Naive B cell (primary cell): ENCODE data around the gene SLC1A6. TPM values are rescaled to one million over a fixed set of nuclear protein-coding genes. Genes with fewer than 3 reads are reported as not detected.

Experiments
- ATAC-seq, 2 donors: fragments of 150-1000 bp; cut with Tn5 transposase; 2 replicates each; pipeline ENCODE4 v1.10.0; 2021; ENCODE audit warnings: low read depth in 2 of 2, mild to moderate bottlenecking in 2 of 2, moderate library complexity in 2 of 2
- DNase-seq: peaks from one replicate; pipeline ENCODE4 v3.0.0; 2022
- H3K27ac Mint-ChIP-seq, 6 donors: one replicate each; pipeline ENCODE4 v1.8.0; 2020 to 2022; ENCODE audit warnings: mild to moderate bottlenecking in 6 of 6, mixed read lengths in 6 of 6, moderate library complexity in 5 of 6, inconsistent platforms in 2 of 6
- H3K27me3 Mint-ChIP-seq, 3 donors: one replicate each; pipeline ENCODE4 v1.8.0; 2021 to 2022; ENCODE audit warnings: mixed read lengths in 3 of 3, mild to moderate bottlenecking in 1 of 3
- H3K36me3 Mint-ChIP-seq, 2 donors: one replicate each; pipeline ENCODE4 v1.8.0; 2020 to 2022; ENCODE audit warnings: mixed read lengths in 2 of 2, inconsistent platforms in 1 of 2, mild to moderate bottlenecking in 1 of 2
- H3K4me1 Mint-ChIP-seq, 3 donors: one replicate each; pipeline ENCODE4 v1.8.0; 2020 to 2022; ENCODE audit warnings: mixed read lengths in 3 of 3, inconsistent platforms in 1 of 3, mild to moderate bottlenecking in 1 of 3, moderate library complexity in 1 of 3
- H3K4me3 Mint-ChIP-seq, 8 donors: one replicate each; pipeline ENCODE4 v1.8.0; 2020 to 2022; ENCODE audit warnings: mild to moderate bottlenecking in 8 of 8, mixed read lengths in 8 of 8, moderate library complexity in 8 of 8, inconsistent platforms in 2 of 8
- H3K9me3 Mint-ChIP-seq, 7 donors: one replicate each; pipeline ENCODE4 v1.8.0; 2020 to 2022; ENCODE audit warnings: mixed read lengths in 7 of 7, mild to moderate bottlenecking in 5 of 7, inconsistent platforms in 2 of 7, moderate library complexity in 1 of 7
- polyA plus RNA-seq, 6 donors: library from polyadenylated mRNA; unstranded; fragments of 300-500 nt; fragmentation: Illumina TruSeq; gene quantifications; one replicate each; pipeline ENCODE4 v1.2.3, GENCODE V29; 2021; ENCODE audit warnings: low read depth in 6 of 6

Gene SLC1A6
- polyA plus RNA-seq, 6 donors from 2014 or later: 0.18 to 0.84 TPM; not detected in 4

GRCh38 chr19:14985133-14985532, 5.5 kb upstream of the SLC1A6 start:
- H3K27me3 Mint-ChIP-seq: peaks cover 21 to 30% (median 24%) of the 10 kb centered on the region in 3 donors
- DNase-seq: no peak
- ATAC-seq: no peak
- no peak overlapping the region for H3K4me3 Mint-ChIP-seq
- H3K36me3 Mint-ChIP-seq: no peaks in the 10 kb centered on the region
- H3K27ac Mint-ChIP-seq: peak overlapping the region in 1 of 6 donors; percentile 29
- H3K9me3 Mint-ChIP-seq: peaks cover 0 to 6% (median 0%) of the 10 kb centered on the region in 7 donors
- peaks cover 0 to 8% (median 0%) of the 10 kb centered on the region in 3 donors for H3K4me1 Mint-ChIP-seq

- DNase-seq (no peak), ATAC-seq (no peak)
- no peaks in the 10 kb centered on the region for H3K9me3 Mint-ChIP-seq
- peaks cover 33 to 54% (median 49%) of the 10 kb centered on the region in 3 donors for H3K27me3 Mint-ChIP-seq
- peaks cover 0 to 8% of the 10 kb centered on the region in 2 donors for H3K36me3 Mint-ChIP-seq
- H3K4me1 Mint-ChIP-seq: peaks cover 8 to 16% (median 8%) of the 10 kb centered on the region in 3 donors
- H3K4me3 Mint-ChIP-seq: peak overlapping the region in 4 of 8 donors; percentile 0 to 86 (median 66)
- peak overlapping the region in 1 of 6 donors; percentile 9 for H3K27ac Mint-ChIP-seq
Measured at GRCh38 chr19:14978161-14978776, 1.4 kb downstream of the SLC1A6 start.

GRCh38 chr19:14977128-14977527, 2.5 kb downstream of the SLC1A6 start:
- no peak for ATAC-seq
- no peak for DNase-seq
- Mint-ChIP-seq H3K27ac (no peak overlapping the region), H3K9me3 (no peaks in the 10 kb centered on the region), H3K36me3 (peaks cover 0 to 8% of the 10 kb centered on the region in 2 donors), H3K4me1 (peaks cover 8 to 16% (median 8%) of the 10 kb centered on the region in 3 donors), H3K27me3 (peaks cover 33 to 60% (median 54%) of the 10 kb centered on the region in 3 donors), H3K4me3 (no peak overlapping the region)

- H3K4me1 Mint-ChIP-seq: peaks cover 8 to 9% (median 8%) of the 10 kb centered on the region in 3 donors
- no peak overlapping the region for H3K4me3 Mint-ChIP-seq
- no peak for ATAC-seq
- peaks cover 0 to 8% of the 10 kb centered on the region in 2 donors for H3K36me3 Mint-ChIP-seq
- no peak overlapping the region for H3K27ac Mint-ChIP-seq
- no peak for DNase-seq
- H3K9me3 Mint-ChIP-seq: peaks cover 0 to 5% (median 1%) of the 10 kb centered on the region in 7 donors
- H3K27me3 Mint-ChIP-seq: peaks cover 31 to 57% (median 57%) of the 10 kb centered on the region in 3 donors
Measured at GRCh38 chr19:14974488-14974887, 5.2 kb downstream of the SLC1A6 start.

DNA sequence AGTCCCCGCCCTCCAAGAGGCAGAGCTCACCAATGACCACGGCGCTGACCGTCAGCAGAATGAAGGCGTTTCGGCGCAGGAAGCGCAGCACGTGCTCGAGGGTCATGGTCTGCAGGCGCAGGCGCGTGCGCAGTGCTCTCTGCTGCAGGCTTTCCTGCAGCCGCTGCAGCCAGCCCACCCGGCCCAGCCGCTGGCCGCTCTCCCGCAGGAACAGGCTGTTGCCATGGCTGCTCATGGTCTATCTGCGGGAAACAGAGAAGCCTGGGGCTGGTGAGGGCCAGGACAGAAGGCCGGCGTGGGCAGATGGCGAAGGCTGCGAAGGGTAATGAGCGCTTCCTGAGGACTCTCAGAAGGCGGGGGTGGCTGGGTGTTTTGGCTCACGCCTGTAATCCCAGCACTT, 7.0 kb downstream of the SLC1A6 start:
- Mint-ChIP-seq H3K9me3 (peaks cover 0 to 7% (median 4%) of the 10 kb centered on the region in 7 donors), H3K27ac (no peak overlapping the region), H3K27me3 (peaks cover 15 to 56% (median 48%) of the 10 kb centered on the region in 3 donors), H3K4me1 (peaks cover 0 to 2% (median 0%) of the 10 kb centered on the region in 3 donors), H3K4me3 (no peak overlapping the region), H3K36me3 (no peaks in the 10 kb centered on the region)
- ATAC-seq (no peak), DNase-seq (no peak)

- ATAC-seq (no peak), DNase-seq (no peak)
- peak overlapping the region in 1 of 6 donors; percentile 38 for H3K27ac Mint-ChIP-seq
- H3K4me1 Mint-ChIP-seq: peaks cover 0 to 2% (median 0%) of the 10 kb centered on the region in 3 donors
- H3K4me3 Mint-ChIP-seq: no peak overlapping the region
- peaks cover 11 to 49% (median 40%) of the 10 kb centered on the region in 3 donors for H3K27me3 Mint-ChIP-seq
- no peaks in the 10 kb centered on the region for H3K36me3 Mint-ChIP-seq
- H3K9me3 Mint-ChIP-seq: peaks cover 0 to 7% (median 4%) of the 10 kb centered on the region in 7 donors
Measured at GRCh38 chr19:14971474-14971873, 8.2 kb downstream of the SLC1A6 start.

DNA sequence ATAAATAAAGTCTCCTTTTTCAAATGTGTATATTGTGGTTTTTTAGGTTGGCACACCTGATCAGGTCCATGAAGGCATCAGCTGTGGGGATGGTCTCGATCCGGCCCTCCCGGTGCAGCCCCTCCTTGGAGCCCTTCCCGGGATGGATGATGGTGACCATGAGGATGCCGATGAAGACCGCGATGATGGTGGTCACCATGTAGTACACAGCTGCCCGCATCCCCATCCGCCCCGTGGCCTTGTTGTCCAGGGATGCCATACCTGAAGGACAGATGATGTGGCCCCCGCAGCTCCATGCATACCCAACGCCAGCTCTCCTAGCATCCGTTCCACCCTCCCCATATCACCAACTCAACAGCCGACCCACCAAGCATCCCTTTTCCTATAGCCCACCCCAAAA, 11.4 kb downstream of the SLC1A6 start:
- Mint-ChIP-seq H3K4me1 (peaks cover 0 to 2% (median 0%) of the 10 kb centered on the region in 3 donors), H3K9me3 (peaks cover 0 to 7% (median 4%) of the 10 kb centered on the region in 7 donors), H3K27ac (no peak overlapping the region), H3K36me3 (no peaks in the 10 kb centered on the region), H3K4me3 (no peak overlapping the region), H3K27me3 (peaks cover 8 to 35% (median 24%) of the 10 kb centered on the region in 3 donors)
- no peak for ATAC-seq
- no peak for DNase-seq

DNA sequence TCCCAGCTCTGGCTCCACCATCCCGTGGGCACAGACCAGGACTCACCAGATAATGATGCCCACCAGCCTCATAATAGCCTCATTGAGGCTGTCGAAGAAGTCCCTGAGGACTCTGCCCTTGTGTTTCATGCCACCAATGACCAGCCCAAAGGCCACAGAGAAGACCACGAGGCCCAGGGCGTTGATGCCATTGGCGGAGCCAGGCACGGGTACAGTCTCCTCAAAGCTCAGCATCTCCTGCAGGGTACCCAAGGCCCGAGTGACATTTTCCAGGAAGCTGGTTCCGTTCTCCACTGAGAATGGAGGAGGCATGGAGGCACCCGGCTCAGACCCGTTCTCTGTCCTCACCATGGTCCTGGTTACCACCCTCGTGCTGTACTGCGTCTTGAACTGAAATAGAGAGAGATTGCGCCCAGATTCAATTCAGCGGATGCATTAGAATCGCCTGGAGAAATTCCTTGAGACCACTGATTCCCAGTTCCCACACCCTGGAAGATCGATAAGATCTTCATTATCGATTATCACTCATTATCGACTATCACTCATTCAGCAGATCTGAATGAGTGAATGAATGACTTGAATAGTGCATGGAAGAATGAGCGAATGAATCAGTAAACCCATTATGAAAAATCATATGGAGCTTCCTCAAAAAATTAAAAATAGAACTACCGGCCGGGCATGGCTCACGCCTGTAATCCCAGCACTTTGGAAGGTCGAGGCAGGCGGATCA, 17.5 kb downstream of the SLC1A6 start:
- Mint-ChIP-seq H3K4me3 (peak overlapping the region in 1 of 8 donors; percentile 22), H3K36me3 (peaks cover 7 to 10% of the 10 kb centered on the region in 2 donors), H3K27me3 (peaks cover 0 to 12% (median 11%) of the 10 kb centered on the region in 3 donors), H3K27ac (no peak overlapping the region), H3K4me1 (no peaks in the 10 kb centered on the region), H3K9me3 (peaks cover 6 to 21% (median 14%) of the 10 kb centered on the region in 7 donors)
- no peak for ATAC-seq
- no peak for DNase-seq

GRCh38 chr19:14959263-14959662, 20.4 kb downstream of the SLC1A6 start:
- Mint-ChIP-seq H3K27me3 (peaks cover 0 to 30% (median 26%) of the 10 kb centered on the region in 3 donors), H3K4me3 (no peak overlapping the region), H3K4me1 (peaks cover 0 to 4% (median 0%) of the 10 kb centered on the region in 3 donors), H3K36me3 (peaks cover 10 to 13% of the 10 kb centered on the region in 2 donors), H3K9me3 (peaks cover 10 to 26% (median 21%) of the 10 kb centered on the region in 7 donors), H3K27ac (no peak overlapping the region)
- no peak for DNase-seq
- no peak for ATAC-seq

- peaks cover 8 to 22% (median 19%) of the 10 kb centered on the region in 7 donors for H3K9me3 Mint-ChIP-seq
- no peak for DNase-seq
- ATAC-seq: no peak
- H3K27me3 Mint-ChIP-seq: peaks cover 0 to 40% (median 33%) of the 10 kb centered on the region in 3 donors
- peak overlapping the region in 1 of 6 donors; percentile 28 for H3K27ac Mint-ChIP-seq
- H3K36me3 Mint-ChIP-seq: peaks cover 10 to 13% of the 10 kb centered on the region in 2 donors
- H3K4me3 Mint-ChIP-seq: no peak overlapping the region
- H3K4me1 Mint-ChIP-seq: peaks cover 0 to 7% (median 0%) of the 10 kb centered on the region in 3 donors
Measured at GRCh38 chr19:14957464-14957863, 22.2 kb downstream of the SLC1A6 start.

DNA sequence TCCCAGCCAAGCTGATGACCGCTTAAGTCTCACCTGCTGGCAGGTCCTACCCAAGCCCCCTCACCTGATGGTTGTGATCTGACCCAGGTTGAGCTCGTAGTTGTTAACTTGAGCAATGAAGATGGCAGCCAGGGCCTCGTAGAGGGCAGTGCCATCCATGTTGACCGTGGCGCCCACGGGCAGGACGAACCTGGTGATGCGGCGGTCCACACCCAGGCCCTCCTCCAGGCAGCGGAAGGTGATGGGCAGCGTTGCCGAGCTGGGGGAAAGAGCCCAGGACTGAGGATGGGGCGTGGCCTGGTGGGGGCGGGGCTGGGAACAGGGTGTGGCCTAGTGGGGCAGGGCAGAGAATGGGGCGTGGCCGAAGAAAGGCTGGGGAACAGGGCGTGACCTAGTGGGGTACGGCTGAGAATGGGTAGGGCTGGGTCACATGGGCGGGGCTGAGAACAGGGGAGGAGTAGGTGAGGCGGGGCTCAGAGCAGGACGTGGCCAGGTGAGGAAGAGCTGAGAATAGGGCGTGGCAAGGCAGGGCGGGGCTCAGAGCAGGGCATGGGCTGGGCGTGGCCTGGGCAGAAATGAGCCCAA, 25.5 kb downstream of the SLC1A6 start:
- Mint-ChIP-seq H3K4me3 (peak overlapping the region in 1 of 8 donors; percentile 25), H3K4me1 (peaks cover 0 to 7% (median 0%) of the 10 kb centered on the region in 3 donors), H3K27ac (no peak overlapping the region), H3K27me3 (peaks cover 0 to 32% (median 27%) of the 10 kb centered on the region in 3 donors), H3K9me3 (peaks cover 0 to 15% (median 13%) of the 10 kb centered on the region in 7 donors), H3K36me3 (peaks cover 5 to 13% of the 10 kb centered on the region in 2 donors)
- ATAC-seq: no peak
- no peak for DNase-seq

- Mint-ChIP-seq H3K27me3 (peaks cover 0 to 32% (median 27%) of the 10 kb centered on the region in 3 donors), H3K4me1 (peaks cover 0 to 7% (median 0%) of the 10 kb centered on the region in 3 donors), H3K27ac (peak overlapping the region in 2 of 6 donors; percentile 61 to 68), H3K9me3 (peaks cover 0 to 13% (median 11%) of the 10 kb centered on the region in 7 donors), H3K4me3 (no peak overlapping the region), H3K36me3 (peaks cover 5 to 13% of the 10 kb centered on the region in 2 donors)
- ATAC-seq (no peak), DNase-seq (no peak)
Measured at GRCh38 chr19:14952767-14953166, 26.9 kb downstream of the SLC1A6 start.

- DNase-seq: no peak
- H3K27me3 Mint-ChIP-seq: peaks cover 0 to 14% (median 8%) of the 10 kb centered on the region in 3 donors
- H3K4me1 Mint-ChIP-seq: peaks cover 0 to 11% (median 0%) of the 10 kb centered on the region in 3 donors
- no peak for ATAC-seq
- no peaks in the 10 kb centered on the region for H3K36me3 Mint-ChIP-seq
- no peaks in the 10 kb centered on the region for H3K9me3 Mint-ChIP-seq
- H3K4me3 Mint-ChIP-seq: no peak overlapping the region
- no peak overlapping the region for H3K27ac Mint-ChIP-seq
Measured at GRCh38 chr19:14950421-14950820, 29.2 kb downstream of the SLC1A6 start.
